ENCODE results near the gene MAGEL2. TPM values are rescaled to one million over a fixed set of nuclear protein-coding genes. Genes with fewer than 3 reads are reported as not detected.

MAGEL2 gene
- total and polyA plus RNA-seq, 2 of the 8 experiments (the other 6 are each of a cell fraction or from before 2014, with no cell fraction given): 0.63 to 4.5 TPM

DNA sequence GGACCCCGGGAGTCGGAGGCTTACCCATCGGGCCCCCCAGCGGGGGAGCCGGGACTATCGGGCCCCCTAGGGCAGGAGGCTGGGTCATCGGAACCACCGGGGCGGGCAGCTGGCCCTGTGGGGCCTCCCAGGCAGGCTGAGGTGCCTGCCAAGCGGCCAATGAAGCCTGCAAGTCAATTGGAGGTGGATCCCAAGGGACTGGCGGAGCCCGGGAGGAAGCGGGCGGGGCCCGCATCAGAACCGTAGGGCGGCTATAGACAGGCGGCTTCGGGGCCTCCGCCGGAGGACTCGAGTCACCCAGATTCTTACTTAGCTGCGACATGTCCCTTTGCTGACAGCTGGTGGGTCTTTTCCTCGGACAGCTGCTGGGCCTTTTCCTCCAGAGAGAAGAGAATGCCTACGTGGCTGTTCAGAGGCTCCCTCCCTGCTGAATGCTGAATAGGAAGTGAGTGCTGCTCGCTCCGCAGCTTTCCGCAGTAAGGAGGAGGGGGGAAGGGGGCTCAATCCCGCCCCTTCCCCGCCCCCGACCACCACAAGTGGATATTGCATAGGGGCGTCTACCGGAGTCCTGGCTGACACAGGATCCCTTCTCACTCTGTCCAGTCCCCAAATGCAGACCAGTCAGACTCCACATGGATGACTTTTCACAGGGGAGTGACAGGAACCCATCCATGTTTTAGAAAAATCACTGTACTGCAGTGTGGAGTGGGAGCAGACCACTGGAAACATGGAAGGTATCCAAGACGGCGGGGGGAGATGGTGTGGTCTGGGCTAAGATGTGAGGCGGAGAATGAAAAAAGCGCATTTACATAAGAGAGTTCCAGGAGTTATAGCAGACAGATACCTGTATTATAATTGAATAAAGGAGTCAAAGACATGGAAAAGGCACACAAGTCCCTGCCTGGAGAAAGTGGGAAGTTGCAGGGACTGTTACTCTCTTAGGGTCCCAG is at the start of gene MAGEL2 (continued):
- TF ChIP-seq SP2 (IDR thresholded peaks at IDR 0.05; ENCODE audit: low read length) (no peak), SIX5 (IDR thresholded peaks at IDR 0.05; ENCODE audit: low read depth, low read length) (no peak), HDAC6 (IDR thresholded peaks at IDR 0.05; ENCODE audit: low read depth, low read length) (no peak), KDM5A (IDR thresholded peaks at IDR 0.05; ENCODE audit: low read length) (no peak), JUND (IDR thresholded peaks at IDR 0.05; ENCODE audit: low read length) (peak; percentile 79; the same call in 1 of the 2 replicates), TAF1 (IDR thresholded peaks at IDR 0.05; ENCODE audit: low read depth, low read length) (peak; percentile 78), POLR2A (IDR thresholded peaks at IDR 0.05; ENCODE audit: control extremely low read depth in 1 of 2, low read depth in 2 of 2, low read length in 2 of 2) (no peak), CBX8 (IDR thresholded peaks at IDR 0.05; ENCODE audit: borderline replicate concordance, low read depth, low read length) (no peak), ZNF274 (IDR thresholded peaks at IDR 0.05; ENCODE audit: borderline replicate concordance, extremely low read depth, low read length) (no peak), RBBP5 (IDR thresholded peaks at IDR 0.05; ENCODE audit: borderline replicate concordance, low read depth, low read length) (0 out of 2 replicates have a peak, but pooled peaks have one; percentile 69), TEAD4 (IDR thresholded peaks at IDR 0.05; ENCODE audit: low read depth, low read length) (no peak), NRF1 (IDR thresholded peaks at IDR 0.05; ENCODE audit: low read depth, low read length) (no peak), EGR1 (IDR thresholded peaks at IDR 0.05; ENCODE audit: borderline replicate concordance, low read depth, low read length) (0 out of 2 replicates have a peak, but pooled peaks have one; percentile 27), CTCF (IDR thresholded peaks at IDR 0.05; ENCODE audit: control extremely low read depth in 1 of 3, insufficient read depth in 1 of 3, low read depth in 1 of 3, low read length in 3 of 3) (no peak), BRCA1 (IDR thresholded peaks at IDR 0.05; ENCODE audit: low read depth, low read length) (no peak), ASH2L (IDR thresholded peaks at IDR 0.05; ENCODE audit: low read length) (no peak), CHD1 (IDR thresholded peaks at IDR 0.05; ENCODE audit: low read depth, low read length) (peak; percentile 78), NANOG (IDR thresholded peaks at IDR 0.05; ENCODE audit: insufficient read depth, low read depth, low read length, poor library complexity, severe bottlenecking) (no peak), SRF (IDR thresholded peaks at IDR 0.05; ENCODE audit: low read depth, low read length) (no peak), PHF8 (conservative IDR thresholded peaks at IDR 0.05; ENCODE audit: low read depth, low read length) (0 out of 2 replicates have a peak, but pooled peaks have one; percentile 17), CREB1 (IDR thresholded peaks at IDR 0.05) (no peak)
- TF ChIP-seq, protein P1, sequence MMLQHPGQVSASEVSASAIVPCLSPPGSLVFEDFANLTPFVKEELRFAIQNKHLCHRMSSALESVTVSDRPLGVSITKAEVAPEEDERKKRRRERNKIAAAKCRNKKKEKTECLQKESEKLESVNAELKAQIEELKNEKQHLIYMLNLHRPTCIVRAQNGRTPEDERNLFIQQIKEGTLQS (IDR thresholded peaks at IDR 0.05; ENCODE audit: insufficient read depth, low read depth, low read length): no peak
